Activated CD4-positive, alpha-beta T cell treated with anti-CD3 and anti-CD28 coated beads for 48 hours (primary cell): ENCODE measurements around the gene THAP5.

Experiments
- DNase-seq: peaks from one replicate; pipeline ENCODE4 v3.0.0-alpha.2; 2020

THAP5 gene

GRCh38 chr7:108569381-108570145, at the start of gene THAP5, which contains the start of gene DNAJB9:
Gene THAP5, minus strand, starts transcription at chr7:108569706. Its CDS starts 137 bp downstream, at chr7:108569569.
Gene DNAJB9, plus strand, starts transcription at chr7:108569874. Its CDS starts 1,853 bp downstream, at chr7:108571727.
- peak; percentile 99 for DNase-seq

GRCh38 chr7:108618056-108618455, 48.5 kb upstream of the THAP5 start:
- DNase-seq: no peak

- no peak for DNase-seq
Observed at GRCh38 chr7:108614896-108615295, 45.4 kb upstream of the THAP5 start.

- DNase-seq: no peak
Observed at GRCh38 chr7:108613949-108614381, 44.5 kb upstream of the THAP5 start.

- no peak for DNase-seq
Observed at GRCh38 chr7:108613147-108613948, 43.8 kb upstream of the THAP5 start.

- no peak for DNase-seq
Observed at GRCh38 chr7:108611268-108611667, 41.8 kb upstream of the THAP5 start.

- DNase-seq: no peak
Observed at GRCh38 chr7:108609643-108610042, 40.1 kb upstream of the THAP5 start.

GRCh38 chr7:108605559-108606201, 36.2 kb upstream of the THAP5 start:
- DNase-seq: no peak

GRCh38 chr7:108604307-108605077, 35.0 kb upstream of the THAP5 start:
- no peak for DNase-seq

- DNase-seq: no peak
Observed at GRCh38 chr7:108603656-108604306, 34.3 kb upstream of the THAP5 start.

- no peak for DNase-seq
Observed at GRCh38 chr7:108600399-108600798, 30.9 kb upstream of the THAP5 start.

GRCh38 chr7:108598914-108599580, 29.5 kb upstream of the THAP5 start:
- DNase-seq: no peak

GRCh38 chr7:108598153-108598552, 28.6 kb upstream of the THAP5 start:
- no peak for DNase-seq

- DNase-seq: no peak
Observed at GRCh38 chr7:108596560-108596959, 27.1 kb upstream of the THAP5 start.

- no peak for DNase-seq
Observed at GRCh38 chr7:108592646-108593201, 23.2 kb upstream of the THAP5 start.

- DNase-seq: no peak
Observed at GRCh38 chr7:108590606-108591005, 21.1 kb upstream of the THAP5 start.

GRCh38 chr7:108589874-108590273, 20.4 kb upstream of the THAP5 start:
- DNase-seq: no peak

GRCh38 chr7:108589199-108589598, 19.7 kb upstream of the THAP5 start:
- DNase-seq: no peak

- DNase-seq: no peak
Observed at GRCh38 chr7:108586274-108586710, 16.8 kb upstream of the THAP5 start.

GRCh38 chr7:108585843-108586242, 16.3 kb upstream of the THAP5 start:
- DNase-seq: no peak

GRCh38 chr7:108584211-108584610, 14.7 kb upstream of the THAP5 start:
- DNase-seq: no peak
